Dedifferentiated amniotic fluid mesenchymal stem cell (primary cell): ENCODE measurements around the gene NDRG2.

Experiments
- DNase-seq: peaks from one replicate; pipeline ENCODE4 v3.0.0-alpha.2; 2016; ENCODE audit errors: extremely low spot score

Gene NDRG2

GRCh38 chr14:20970647-20970982, 54.2 kb downstream of the NDRG2 start:
- no peak for DNase-seq

GRCh38 chr14:20969336-20969735, 55.5 kb downstream of the NDRG2 start:
- DNase-seq = no peak
